GM19395 (cell line): Measurements from ENCODE around the gene MGLL.

Experiments
- ATAC-seq: cut with Tn5 transposase; IDR thresholded peaks from one replicate; pipeline ENCODE4 v1.9.1; 2021; ENCODE audit warnings: mild to moderate bottlenecking, moderate library complexity; ENCODE audit not compliant: unreplicated experiment

Gene MGLL

DNA sequence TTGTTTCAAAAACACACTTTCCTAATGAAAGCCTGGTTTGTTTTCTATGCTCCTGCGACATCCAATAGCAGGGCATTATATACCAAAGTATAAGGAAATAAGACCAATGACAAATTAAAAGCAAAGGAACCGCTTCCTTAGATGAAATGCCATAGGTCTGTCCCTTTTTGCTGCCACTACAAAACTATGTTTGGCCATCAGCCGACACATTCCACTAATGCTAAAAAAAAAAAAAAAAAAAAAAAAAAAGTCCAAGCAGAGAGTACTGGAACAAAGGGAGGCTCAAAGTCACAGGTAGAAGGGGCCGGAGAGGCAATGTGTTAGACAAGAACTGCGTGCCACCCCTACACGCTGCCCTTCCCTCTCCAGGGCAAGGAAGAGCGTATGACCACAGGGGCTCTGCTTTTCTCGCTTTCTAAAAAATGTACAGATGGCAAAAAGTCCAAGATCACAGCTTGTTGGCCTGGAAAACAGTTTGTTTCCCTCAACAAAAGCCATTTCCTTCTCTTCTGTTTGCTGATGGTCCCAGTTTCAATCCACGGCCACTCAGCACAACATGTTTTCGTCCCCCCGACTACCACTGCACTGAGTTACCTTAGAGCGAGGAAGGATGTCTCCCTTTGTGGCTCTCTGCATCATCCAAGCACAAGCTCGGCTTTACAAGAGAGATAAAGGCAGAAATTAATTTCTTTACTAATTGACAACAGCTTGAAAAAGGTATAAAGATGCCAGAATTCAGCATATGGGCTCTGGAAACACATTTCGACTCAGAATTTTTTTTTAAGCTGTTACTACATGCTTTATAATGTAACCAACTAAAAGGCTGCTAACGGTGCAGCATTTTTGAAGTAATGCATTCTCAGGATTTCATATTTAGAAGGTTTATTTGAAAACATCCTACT lies 78.7 kb downstream of the MGLL start:
- ATAC-seq = no peak

- ATAC-seq = no peak
These were observed 79.7 kb downstream of the MGLL start for GRCh38 chr3:127742580-127742979.

- ATAC-seq = no peak
These were observed 80.6 kb downstream of the MGLL start for GRCh38 chr3:127741690-127742089.

GRCh38 chr3:127741246-127741645 lies 81.1 kb downstream of the MGLL start:
- no peak for ATAC-seq

DNA sequence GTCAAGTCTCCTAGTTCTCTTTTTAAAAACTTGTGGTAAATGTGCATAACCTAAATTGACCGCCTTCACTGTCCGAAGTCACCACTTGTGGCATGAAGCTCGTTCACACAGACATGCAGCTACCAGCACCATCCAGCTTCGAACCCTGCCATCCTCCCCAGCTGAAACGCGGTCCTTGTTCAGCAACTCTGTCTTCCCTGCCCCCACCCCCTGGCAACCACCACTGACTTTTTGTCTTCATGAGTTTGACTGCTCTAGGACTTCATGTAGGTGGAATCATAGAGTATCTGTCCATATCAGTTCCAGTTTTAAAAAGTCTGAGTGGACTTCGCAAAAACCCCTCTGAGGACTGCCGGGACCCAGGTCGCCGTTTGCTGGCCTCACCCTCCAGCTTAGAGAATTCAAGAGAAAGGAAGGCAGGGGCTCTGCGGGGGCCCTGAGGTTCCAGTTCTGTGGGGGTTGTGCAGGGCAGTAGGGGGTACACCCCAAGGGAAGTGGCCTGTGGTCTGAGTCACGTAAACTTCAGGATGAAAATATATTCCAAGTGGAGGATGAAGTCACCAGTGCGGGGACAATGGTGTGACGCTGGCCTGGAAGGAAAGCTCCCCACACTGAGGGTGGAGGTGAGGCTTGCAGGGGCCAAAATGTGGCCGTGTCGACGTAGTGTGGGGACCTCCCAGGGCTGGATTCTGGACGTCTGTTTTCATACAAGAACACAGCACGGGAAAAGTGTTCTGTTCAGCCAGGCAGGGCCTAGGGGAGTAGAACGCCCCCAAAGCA lies 82.0 kb downstream of the MGLL start:
- no peak for ATAC-seq

- no peak for ATAC-seq
These were observed 82.8 kb downstream of the MGLL start for GRCh38 chr3:127739347-127740135.

- no peak for ATAC-seq
These were observed 84.0 kb downstream of the MGLL start for GRCh38 chr3:127738192-127738840.

DNA sequence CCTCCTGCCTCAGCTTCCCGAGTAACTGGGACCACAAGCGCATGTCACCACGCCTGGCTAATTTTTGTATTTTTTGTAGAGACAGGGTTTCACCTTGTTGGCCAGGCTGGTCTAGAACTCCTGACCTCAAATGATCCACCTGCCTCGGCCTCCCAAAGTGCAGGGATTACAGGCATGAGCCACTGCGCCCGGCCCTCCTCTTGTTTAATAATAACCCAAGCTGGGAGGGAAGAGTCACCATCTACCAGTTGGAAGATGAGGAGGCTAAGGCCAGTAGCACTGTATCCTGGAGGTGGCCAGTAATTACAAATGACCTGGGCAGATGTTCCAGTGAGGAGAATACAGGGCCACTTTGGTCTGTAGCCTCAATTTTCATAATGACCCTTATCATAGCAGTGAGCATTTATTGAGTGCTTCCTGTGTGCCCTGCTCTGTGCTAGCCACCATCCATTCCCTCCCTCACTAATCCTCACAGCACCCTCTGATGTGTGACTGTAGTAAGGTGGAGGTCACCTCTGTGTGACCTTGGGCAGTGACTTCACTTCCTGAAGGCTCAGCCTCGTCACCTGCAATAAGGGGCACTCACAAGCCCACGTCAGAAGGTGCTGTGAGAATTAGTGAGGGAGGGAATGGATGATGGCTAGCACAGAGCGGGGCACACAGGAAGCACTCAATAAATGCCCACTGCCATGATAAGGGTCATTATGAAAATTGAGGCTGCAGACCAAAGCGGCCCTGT lies 85.3 kb downstream of the MGLL start:
- ATAC-seq = no peak

- peak; percentile 83 for ATAC-seq
These were observed 86.3 kb downstream of the MGLL start for GRCh38 chr3:127735767-127736693.

DNA sequence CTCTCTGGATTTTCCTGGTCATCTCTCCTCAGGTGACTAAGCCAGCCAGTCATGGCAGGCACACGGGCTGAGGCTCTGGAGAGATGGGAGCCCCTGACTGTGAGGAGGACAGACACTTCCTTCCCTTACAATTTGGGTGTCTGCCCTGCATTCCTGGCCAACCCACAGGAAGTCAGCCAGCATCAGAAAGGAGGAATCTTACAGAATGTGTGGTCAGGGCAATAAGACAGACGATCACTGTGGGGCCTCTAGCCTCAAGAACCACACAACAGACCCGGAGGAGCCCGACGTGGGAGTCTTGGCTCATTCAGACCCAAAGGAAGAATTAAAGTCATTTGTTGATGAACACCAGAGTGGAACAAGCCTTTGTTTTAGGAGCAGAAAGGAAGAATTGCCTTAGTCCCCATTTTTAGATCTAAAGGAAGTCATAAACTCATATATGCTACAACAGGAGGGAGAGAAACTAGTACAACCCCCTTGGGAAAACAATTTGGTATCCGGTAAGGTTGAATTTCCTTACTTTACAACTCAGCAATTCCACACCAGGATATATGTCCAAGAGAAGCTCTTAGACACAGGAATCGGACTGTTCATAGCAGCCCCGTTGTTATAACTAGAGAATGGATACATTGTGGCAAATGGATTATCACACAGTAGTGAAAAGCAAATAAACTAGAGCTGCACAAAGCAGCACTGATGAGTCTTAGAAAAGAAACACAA lies 87.4 kb downstream of the MGLL start:
- no peak for ATAC-seq

DNA sequence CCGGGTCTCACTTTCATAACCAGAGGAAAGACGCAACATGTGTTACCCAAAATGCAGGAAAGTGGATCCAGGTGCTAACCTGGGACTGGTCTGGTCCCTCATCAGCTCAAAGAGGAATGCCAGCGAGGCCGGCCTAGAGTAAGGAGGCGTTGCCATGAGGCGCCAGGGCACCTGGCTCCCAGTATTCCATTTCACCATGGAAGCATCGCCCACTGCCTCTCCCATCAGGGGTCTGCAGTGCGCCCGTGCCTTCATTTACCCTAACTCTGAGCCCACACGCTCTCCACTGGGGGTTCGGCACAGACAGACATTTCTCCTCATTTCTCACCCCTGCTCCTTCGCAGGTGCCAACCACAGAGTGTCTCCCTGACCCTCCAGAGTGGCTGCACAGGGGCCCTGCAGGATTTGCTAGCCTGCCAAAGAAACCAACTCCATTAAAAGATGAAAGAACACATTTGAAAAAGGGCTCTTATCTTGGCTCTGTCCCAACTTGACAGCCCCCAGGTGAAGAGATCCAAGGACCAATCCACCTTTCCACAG lies 88.1 kb downstream of the MGLL start:
- no peak for ATAC-seq

- no peak for ATAC-seq
These were observed 88.5 kb downstream of the MGLL start for GRCh38 chr3:127733781-127734180.

GRCh38 chr3:127732879-127733350 lies 89.4 kb downstream of the MGLL start:
- ATAC-seq = no peak

DNA sequence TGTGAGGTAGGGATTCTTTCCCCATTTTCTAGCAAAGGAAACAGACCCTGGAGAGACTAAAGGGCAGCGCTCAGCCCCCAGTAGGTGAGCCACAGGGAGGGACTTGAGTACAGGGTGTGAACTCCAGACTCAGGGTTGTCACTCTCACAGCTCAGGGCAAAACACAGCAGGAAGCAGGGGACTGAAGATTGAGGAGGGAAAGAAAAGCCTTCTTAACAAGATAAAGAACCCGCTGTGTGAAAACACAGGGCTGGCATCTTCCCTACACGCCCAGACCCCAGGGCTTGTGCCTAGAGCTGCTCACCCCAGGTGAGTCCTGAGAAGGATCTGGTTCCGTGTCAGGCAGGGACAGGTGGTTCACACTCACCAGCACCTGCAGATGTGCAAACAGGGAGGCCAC lies 90.0 kb downstream of the MGLL start:
- ATAC-seq = no peak

DNA sequence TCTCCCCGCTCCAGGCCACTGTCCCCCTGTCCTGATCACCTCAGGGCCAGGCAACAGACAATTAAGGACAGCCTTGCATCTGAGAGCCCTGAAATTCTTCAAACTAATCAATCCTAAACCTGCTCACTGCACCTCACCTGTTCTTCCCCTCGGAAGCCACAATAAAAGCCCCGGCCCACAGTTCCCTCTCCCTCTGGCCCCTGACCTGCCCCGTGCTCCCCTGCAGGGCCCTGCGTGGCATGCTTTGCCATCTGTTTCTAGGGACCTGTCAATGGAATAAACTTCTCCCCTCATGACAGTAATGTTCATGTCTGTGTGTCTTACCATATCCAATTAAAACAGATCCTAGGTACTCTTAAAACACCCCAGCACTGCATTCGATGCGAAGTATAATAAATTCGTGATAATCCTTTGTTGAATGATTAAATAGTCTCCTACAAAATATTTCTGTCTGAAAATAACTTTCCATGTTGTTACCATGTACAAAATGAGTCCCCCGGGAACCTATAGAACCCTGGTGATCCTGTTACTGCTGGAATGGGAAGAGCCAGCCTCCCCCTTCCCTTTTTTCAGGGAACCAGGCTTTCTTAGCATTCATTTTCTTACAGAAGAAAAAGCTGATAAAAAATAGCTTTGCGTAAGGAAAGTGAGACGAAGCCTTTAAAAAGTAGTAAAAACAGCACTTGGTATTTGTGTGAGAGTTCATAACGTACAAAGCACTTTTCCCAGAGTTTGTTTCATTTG lies 90.6 kb downstream of the MGLL start:
- ATAC-seq = no peak

DNA sequence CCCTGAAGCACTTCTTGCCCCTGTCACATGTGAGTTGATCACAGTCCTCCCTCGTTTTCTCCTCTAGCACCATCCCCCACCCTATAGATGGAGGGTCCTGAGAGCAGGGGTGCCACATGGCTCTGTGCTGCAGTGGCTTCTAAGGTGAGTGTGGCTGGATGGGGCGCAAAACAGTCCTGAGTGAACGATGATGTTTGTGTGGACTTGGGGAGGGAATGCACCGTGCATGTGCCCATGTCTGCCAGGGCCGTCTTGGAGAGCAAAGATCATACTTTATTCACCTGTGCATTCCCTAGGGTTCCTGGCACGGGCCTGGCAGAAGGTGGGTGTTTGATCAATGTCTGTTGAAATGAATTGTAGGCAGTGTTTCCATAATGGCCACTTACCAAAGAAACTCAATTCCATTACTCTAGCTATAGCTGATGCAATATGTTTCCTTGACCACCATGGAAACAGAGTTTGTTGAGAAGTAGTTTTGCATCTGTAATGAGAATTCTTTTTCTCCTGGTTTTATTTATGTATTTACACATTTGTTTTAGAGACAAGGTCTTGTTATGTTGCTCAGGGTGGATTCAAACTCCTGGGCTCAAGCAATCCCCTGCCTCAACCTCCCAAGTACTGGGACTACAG lies 91.5 kb downstream of the MGLL start:
- no peak for ATAC-seq

GRCh38 chr3:127730171-127730570 lies 92.1 kb downstream of the MGLL start:
- no peak for ATAC-seq
